GM23338 (cell line): ENCODE results near the gene TAF15. TPM values are rescaled to one million over a fixed set of nuclear protein-coding genes. Genes with fewer than 3 reads are reported as not detected.

Experiments
- ATAC-seq: fragments of 200-7000 bp; cut with Tn5 transposase; 3 replicates; pipeline ENCODE4 v1.9.1; 2020
- DNase-seq: peaks from one replicate; pipeline ENCODE4 v3.0.0-alpha.2; 2015; ENCODE audit warnings: low spot score
- H2AFZ ChIP-seq: fragments of 200-600 bp; sonication (generic); 2 replicates; pipeline ENCODE4 v1.8.0; 2016; ENCODE audit warnings: antibody characterized with exemption, mild to moderate bottlenecking, moderate library complexity
- H3F3A ChIP-seq: fragments of 200-600 bp; sonication (generic); replicated peaks from 2 replicates; pipeline ENCODE4 v1.8.0; 2017; ENCODE audit warnings: antibody characterized with exemption, mixed run types, low read depth
- H3K27ac ChIP-seq: fragments of 200-600 bp; sonication (generic); 2 replicates; pipeline ENCODE4 v1.6.1; 2016; ENCODE audit warnings: low read depth
- H3K27me3 ChIP-seq: fragments of 200-600 bp; sonication (generic); 2 replicates; pipeline ENCODE4 v1.8.0; 2016; ENCODE audit warnings: mild to moderate bottlenecking, mixed run types, moderate library complexity; ENCODE audit not compliant: insufficient read depth
- H3K36me3 ChIP-seq: fragments of 200-600 bp; sonication (generic); 2 replicates; pipeline ENCODE4 v1.8.0; 2016; ENCODE audit warnings: mild to moderate bottlenecking; ENCODE audit not compliant: insufficient read depth
- H3K4me1 ChIP-seq: fragments of 200-600 bp; sonication (generic); 2 replicates; pipeline ENCODE4 v1.8.0; 2016; ENCODE audit warnings: mild to moderate bottlenecking, moderate library complexity; ENCODE audit not compliant: insufficient read depth
- H3K4me2 ChIP-seq: fragments of 200-600 bp; sonication (generic); 2 replicates; pipeline ENCODE4 v1.7.1; 2017; ENCODE audit warnings: mixed run types
- H3K4me3 ChIP-seq: fragments of 200-600 bp; sonication (generic); 2 replicates; pipeline ENCODE4 v1.6.1; 2016; ENCODE audit warnings: mixed run types
- H3K79me2 ChIP-seq: fragments of 200-600 bp; sonication (generic); replicated peaks from 2 replicates; pipeline ENCODE4 v1.8.0; 2017; ENCODE audit warnings: mild to moderate bottlenecking; ENCODE audit not compliant: insufficient read depth
- H3K9me2 ChIP-seq: fragments of 200-600 bp; sonication (generic); 2 replicates; pipeline ENCODE4 v1.8.0; 2017; ENCODE audit not compliant: insufficient read depth
- H4K20me1 ChIP-seq: fragments of 200-600 bp; sonication (generic); replicated peaks from 2 replicates; pipeline ENCODE4 v1.8.0; 2017; ENCODE audit warnings: mild to moderate bottlenecking; ENCODE audit not compliant: insufficient read depth
- H3K27ac Mint-ChIP-seq: 2 replicates; pipeline ENCODE4 v1.8.0; 2020; ENCODE audit warnings: inconsistent platforms, mild to moderate bottlenecking, moderate library complexity, mixed read lengths
- H3K27me3 Mint-ChIP-seq: 3 replicates; pipeline ENCODE4 v1.8.0; 2022; ENCODE audit warnings: low read depth, mild to moderate bottlenecking, moderate library complexity, mixed read lengths, inconsistent platforms; ENCODE audit not compliant: insufficient read depth, poor library complexity
- H3K36me3 Mint-ChIP-seq: 3 replicates; pipeline ENCODE4 v1.8.0; 2021; ENCODE audit warnings: low read depth, mild to moderate bottlenecking, inconsistent platforms, moderate library complexity, mixed read lengths
- H3K4me1 Mint-ChIP-seq: 3 replicates; pipeline ENCODE4 v1.8.0; 2020; ENCODE audit warnings: mild to moderate bottlenecking, inconsistent platforms, mixed read lengths
- H3K4me3 Mint-ChIP-seq: 3 replicates; pipeline ENCODE4 v1.8.0; 2021; ENCODE audit warnings: moderate library complexity, mild to moderate bottlenecking, inconsistent platforms, mixed read lengths
- H3K9me3 Mint-ChIP-seq: 3 replicates; pipeline ENCODE4 v1.8.0; 2020; ENCODE audit warnings: moderate library complexity, mild to moderate bottlenecking, inconsistent platforms, mixed read lengths
- CREB1 ChIP-seq: fragments of 250-450 bp; sonication (Bioruptor Pico); IDR thresholded peaks from 2 replicates; pipeline ENCODE4 v1.5.0; 2020; ENCODE audit warnings: low read depth, mild to moderate bottlenecking, moderate library complexity
- EZH2 ChIP-seq: fragments of 200-600 bp; sonication (generic); IDR thresholded peaks from one replicate; pipeline ENCODE4 v1.8.0; 2017; ENCODE audit warnings: antibody characterized with exemption, mild to moderate bottlenecking, low read depth; ENCODE audit not compliant: unreplicated experiment
- EZH2phosphoT487 ChIP-seq: fragments of 200-600 bp; sonication (generic); IDR thresholded peaks from one replicate; pipeline ENCODE4 v1.8.1; 2018; ENCODE audit warnings: antibody characterized with exemption; ENCODE audit not compliant: unreplicated experiment
- JUNB ChIP-seq: IDR thresholded peaks from one replicate; pipeline ENCODE4 v1.6.1; 2016; ENCODE audit warnings: antibody characterized with exemption; ENCODE audit not compliant: unreplicated experiment
- NANOG ChIP-seq: IDR thresholded peaks from 2 replicates; pipeline ENCODE4 v1.6.1; 2016; ENCODE audit warnings: antibody characterized with exemption, borderline replicate concordance
- POLR2AphosphoS5 ChIP-seq: IDR thresholded peaks from 2 replicates; pipeline ENCODE4 v1.6.1; 2016; ENCODE audit warnings: antibody characterized with exemption, low read depth
- STAT1 ChIP-seq: IDR thresholded peaks from one replicate; pipeline ENCODE4 v1.6.1; 2016; ENCODE audit warnings: antibody characterized with exemption; ENCODE audit not compliant: unreplicated experiment
- ZNF114 ChIP-seq: fragments of 250-450 bp; sonication (Bioruptor Pico); IDR thresholded peaks from 2 replicates; pipeline ENCODE4 v1.5.0; 2020; ENCODE audit warnings: mild to moderate bottlenecking, moderate library complexity
- ZNF331 ChIP-seq: fragments of 250-450 bp; sonication (Bioruptor Pico); IDR thresholded peaks from 2 replicates; pipeline ENCODE4 v1.5.0; 2020; ENCODE audit warnings: low read depth, mild to moderate bottlenecking, moderate library complexity
- polyA plus RNA-seq: library from polyadenylated mRNA; unstranded; fragments of >200 nt; fragmentation: Nextera tagmentation; extraction: Ambion mirVana; gene quantifications from 2 replicates; pipeline ENCODE4 v1.2.1, GENCODE V29; 2016
- total RNA-seq: library from RNA; depleted of rRNA; stranded (reverse); fragments of >200 nt; shearing (Covaris generic); gene quantifications from 2 replicates; pipeline ENCODE4 v1.2.3, GENCODE V29; 2014
- TF ChIP-seq, protein P1 (sequence below), 2 experiments: fragments of 200-600 bp in 1 of 2; sonication (generic) in 1 of 2; conservative IDR thresholded peaks; 2 replicates each; pipeline versions ENCODE4 v1.5.1 to v1.6.1; 2016 to 2017; ENCODE audit warnings: antibody characterized with exemption in 2 of 2, low read depth in 2 of 2, mild to moderate bottlenecking in 2 of 2, moderate library complexity in 1 of 2
- TF ChIP-seq, protein P2 (sequence below): fragments of 250-450 bp; sonication (Bioruptor Pico); IDR thresholded peaks from 2 replicates; pipeline ENCODE4 v1.5.0; 2020; ENCODE audit warnings: mild to moderate bottlenecking, moderate library complexity
- TF ChIP-seq, protein P3 (sequence below): IDR thresholded peaks from one replicate; pipeline ENCODE4 v1.6.1; 2018; ENCODE audit warnings: antibody characterized with exemption; ENCODE audit not compliant: unreplicated experiment
- TF ChIP-seq, protein P4 (sequence below): IDR thresholded peaks from 2 replicates; pipeline ENCODE4 v1.6.1; 2016; ENCODE audit warnings: antibody characterized with exemption

TAF15 gene
- total and polyA plus RNA-seq, 2 experiments from 2014 or later: 33.8 to 109 TPM

DNA sequence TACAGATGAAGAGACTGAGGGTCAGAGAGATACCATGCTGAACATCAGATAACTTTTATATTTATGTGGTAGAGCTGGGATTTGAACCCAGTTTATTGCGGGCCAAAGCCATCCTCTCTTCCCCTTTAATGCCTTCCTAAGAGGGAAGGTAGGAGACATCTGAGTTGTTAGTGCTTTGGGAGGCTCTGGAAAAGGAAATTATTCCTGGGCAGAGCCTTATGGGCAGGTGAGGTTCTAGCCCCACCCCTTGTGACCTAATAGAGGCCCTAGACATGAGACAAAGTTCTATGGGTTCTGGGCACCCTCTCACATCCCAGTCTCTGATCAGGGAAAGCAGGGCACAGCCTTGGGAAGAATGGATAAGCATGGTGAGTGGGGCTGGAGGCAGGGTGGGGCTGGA, 48.7 kb upstream of the TAF15 start, which contains the start of gene C17orf50:
Gene C17orf50 (plus strand): TSS at position 301 of the 400 bp plus-strand sequence. CDS start 55 bp downstream, at position 356.
- H3K4me3 Mint-ChIP-seq: no peak within 1 kb of the TSS
- no peaks in the 10 kb centered on the region for H3K36me3 ChIP-seq
- H3K27me3 Mint-ChIP-seq: peaks cover 5% of the 10 kb centered on the region
- peaks cover 11% of the 10 kb centered on the region for H3K4me1 Mint-ChIP-seq
- H3K27ac Mint-ChIP-seq: no peak within 1 kb of the TSS
- no peak for DNase-seq
- no peak within 1 kb of the TSS for H3K27ac ChIP-seq
- H3K4me2 ChIP-seq: no peak within 1 kb of the TSS
- no peaks in the 10 kb centered on the region; the same call in 1 of the 3 replicates for H3K9me3 Mint-ChIP-seq
- H3K9me2 ChIP-seq: no peaks in the 10 kb centered on the region
- no peak for ATAC-seq
- no peaks in the 10 kb centered on the region for H3K27me3 ChIP-seq
- no peaks in the 10 kb centered on the region for H3K36me3 Mint-ChIP-seq
- no peak within 1 kb of the TSS for H2AFZ ChIP-seq
- no peaks in the 10 kb centered on the region for H3K79me2 ChIP-seq
- H3K4me1 ChIP-seq: peaks cover 6% of the 10 kb centered on the region; the same call in 1 of the 2 replicates
- TF ChIP-seq JUNB (no peak), ZNF331 (CRISPR knock-in tag) (no peak), ZNF114 (CRISPR knock-in tag) (no peak), EZH2 (no peak), STAT1 (no peak), POLR2AphosphoS5 (no peak), EZH2phosphoT487 (no peak), CREB1 (CRISPR knock-in tag) (no peak), NANOG (no peak)
- TF ChIP-seq, protein P1, sequence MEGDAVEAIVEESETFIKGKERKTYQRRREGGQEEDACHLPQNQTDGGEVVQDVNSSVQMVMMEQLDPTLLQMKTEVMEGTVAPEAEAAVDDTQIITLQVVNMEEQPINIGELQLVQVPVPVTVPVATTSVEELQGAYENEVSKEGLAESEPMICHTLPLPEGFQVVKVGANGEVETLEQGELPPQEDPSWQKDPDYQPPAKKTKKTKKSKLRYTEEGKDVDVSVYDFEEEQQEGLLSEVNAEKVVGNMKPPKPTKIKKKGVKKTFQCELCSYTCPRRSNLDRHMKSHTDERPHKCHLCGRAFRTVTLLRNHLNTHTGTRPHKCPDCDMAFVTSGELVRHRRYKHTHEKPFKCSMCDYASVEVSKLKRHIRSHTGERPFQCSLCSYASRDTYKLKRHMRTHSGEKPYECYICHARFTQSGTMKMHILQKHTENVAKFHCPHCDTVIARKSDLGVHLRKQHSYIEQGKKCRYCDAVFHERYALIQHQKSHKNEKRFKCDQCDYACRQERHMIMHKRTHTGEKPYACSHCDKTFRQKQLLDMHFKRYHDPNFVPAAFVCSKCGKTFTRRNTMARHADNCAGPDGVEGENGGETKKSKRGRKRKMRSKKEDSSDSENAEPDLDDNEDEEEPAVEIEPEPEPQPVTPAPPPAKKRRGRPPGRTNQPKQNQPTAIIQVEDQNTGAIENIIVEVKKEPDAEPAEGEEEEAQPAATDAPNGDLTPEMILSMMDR (conservative IDR thresholded peaks at IDR 0.05; ENCODE audit: low read depth in 2 of 2): no peak
- TF ChIP-seq, protein P2, sequence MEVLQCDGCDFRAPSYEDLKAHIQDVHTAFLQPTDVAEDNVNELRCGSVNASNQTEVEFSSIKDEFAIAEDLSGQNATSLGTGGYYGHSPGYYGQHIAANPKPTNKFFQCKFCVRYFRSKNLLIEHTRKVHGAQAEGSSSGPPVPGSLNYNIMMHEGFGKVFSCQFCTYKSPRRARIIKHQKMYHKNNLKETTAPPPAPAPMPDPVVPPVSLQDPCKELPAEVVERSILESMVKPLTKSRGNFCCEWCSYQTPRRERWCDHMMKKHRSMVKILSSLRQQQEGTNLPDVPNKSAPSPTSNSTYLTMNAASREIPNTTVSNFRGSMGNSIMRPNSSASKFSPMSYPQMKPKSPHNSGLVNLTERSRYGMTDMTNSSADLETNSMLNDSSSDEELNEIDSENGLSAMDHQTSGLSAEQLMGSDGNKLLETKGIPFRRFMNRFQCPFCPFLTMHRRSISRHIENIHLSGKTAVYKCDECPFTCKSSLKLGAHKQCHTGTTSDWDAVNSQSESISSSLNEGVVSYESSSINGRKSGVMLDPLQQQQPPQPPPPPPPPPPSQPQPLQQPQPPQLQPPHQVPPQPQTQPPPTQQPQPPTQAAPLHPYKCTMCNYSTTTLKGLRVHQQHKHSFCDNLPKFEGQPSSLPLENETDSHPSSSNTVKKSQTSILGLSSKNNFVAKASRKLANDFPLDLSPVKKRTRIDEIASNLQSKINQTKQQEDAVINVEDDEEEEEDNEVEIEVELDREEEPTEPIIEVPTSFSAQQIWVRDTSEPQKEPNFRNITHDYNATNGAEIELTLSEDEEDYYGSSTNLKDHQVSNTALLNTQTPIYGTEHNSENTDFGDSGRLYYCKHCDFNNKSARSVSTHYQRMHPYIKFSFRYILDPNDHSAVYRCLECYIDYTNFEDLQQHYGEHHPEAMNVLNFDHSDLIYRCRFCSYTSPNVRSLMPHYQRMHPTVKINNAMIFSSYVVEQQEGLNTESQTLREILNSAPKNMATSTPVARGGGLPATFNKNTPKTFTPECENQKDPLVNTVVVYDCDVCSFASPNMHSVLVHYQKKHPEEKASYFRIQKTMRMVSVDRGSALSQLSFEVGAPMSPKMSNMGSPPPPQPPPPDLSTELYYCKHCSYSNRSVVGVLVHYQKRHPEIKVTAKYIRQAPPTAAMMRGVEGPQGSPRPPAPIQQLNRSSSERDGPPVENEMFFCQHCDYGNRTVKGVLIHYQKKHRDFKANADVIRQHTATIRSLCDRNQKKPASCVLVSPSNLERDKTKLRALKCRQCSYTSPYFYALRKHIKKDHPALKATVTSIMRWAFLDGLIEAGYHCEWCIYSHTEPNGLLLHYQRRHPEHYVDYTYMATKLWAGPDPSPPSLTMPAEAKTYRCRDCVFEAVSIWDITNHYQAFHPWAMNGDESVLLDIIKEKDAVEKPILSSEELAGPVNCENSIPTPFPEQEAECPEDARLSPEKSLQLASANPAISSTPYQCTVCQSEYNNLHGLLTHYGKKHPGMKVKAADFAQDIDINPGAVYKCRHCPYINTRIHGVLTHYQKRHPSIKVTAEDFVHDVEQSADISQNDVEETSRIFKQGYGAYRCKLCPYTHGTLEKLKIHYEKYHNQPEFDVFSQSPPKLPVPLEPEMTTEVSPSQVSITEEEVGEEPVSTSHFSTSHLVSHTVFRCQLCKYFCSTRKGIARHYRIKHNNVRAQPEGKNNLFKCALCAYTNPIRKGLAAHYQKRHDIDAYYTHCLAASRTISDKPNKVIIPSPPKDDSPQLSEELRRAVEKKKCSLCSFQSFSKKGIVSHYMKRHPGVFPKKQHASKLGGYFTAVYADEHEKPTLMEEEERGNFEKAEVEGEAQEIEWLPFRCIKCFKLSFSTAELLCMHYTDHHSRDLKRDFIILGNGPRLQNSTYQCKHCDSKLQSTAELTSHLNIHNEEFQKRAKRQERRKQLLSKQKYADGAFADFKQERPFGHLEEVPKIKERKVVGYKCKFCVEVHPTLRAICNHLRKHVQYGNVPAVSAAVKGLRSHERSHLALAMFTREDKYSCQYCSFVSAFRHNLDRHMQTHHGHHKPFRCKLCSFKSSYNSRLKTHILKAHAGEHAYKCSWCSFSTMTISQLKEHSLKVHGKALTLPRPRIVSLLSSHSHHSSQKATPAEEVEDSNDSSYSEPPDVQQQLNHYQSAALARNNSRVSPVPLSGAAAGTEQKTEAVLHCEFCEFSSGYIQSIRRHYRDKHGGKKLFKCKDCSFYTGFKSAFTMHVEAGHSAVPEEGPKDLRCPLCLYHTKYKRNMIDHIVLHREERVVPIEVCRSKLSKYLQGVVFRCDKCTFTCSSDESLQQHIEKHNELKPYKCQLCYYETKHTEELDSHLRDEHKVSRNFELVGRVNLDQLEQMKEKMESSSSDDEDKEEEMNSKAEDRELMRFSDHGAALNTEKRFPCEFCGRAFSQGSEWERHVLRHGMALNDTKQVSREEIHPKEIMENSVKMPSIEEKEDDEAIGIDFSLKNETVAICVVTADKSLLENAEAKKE: no peak
- TF ChIP-seq, protein P3, sequence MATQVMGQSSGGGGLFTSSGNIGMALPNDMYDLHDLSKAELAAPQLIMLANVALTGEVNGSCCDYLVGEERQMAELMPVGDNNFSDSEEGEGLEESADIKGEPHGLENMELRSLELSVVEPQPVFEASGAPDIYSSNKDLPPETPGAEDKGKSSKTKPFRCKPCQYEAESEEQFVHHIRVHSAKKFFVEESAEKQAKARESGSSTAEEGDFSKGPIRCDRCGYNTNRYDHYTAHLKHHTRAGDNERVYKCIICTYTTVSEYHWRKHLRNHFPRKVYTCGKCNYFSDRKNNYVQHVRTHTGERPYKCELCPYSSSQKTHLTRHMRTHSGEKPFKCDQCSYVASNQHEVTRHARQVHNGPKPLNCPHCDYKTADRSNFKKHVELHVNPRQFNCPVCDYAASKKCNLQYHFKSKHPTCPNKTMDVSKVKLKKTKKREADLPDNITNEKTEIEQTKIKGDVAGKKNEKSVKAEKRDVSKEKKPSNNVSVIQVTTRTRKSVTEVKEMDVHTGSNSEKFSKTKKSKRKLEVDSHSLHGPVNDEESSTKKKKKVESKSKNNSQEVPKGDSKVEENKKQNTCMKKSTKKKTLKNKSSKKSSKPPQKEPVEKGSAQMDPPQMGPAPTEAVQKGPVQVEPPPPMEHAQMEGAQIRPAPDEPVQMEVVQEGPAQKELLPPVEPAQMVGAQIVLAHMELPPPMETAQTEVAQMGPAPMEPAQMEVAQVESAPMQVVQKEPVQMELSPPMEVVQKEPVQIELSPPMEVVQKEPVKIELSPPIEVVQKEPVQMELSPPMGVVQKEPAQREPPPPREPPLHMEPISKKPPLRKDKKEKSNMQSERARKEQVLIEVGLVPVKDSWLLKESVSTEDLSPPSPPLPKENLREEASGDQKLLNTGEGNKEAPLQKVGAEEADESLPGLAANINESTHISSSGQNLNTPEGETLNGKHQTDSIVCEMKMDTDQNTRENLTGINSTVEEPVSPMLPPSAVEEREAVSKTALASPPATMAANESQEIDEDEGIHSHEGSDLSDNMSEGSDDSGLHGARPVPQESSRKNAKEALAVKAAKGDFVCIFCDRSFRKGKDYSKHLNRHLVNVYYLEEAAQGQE: no peak
- TF ChIP-seq, protein P4, sequence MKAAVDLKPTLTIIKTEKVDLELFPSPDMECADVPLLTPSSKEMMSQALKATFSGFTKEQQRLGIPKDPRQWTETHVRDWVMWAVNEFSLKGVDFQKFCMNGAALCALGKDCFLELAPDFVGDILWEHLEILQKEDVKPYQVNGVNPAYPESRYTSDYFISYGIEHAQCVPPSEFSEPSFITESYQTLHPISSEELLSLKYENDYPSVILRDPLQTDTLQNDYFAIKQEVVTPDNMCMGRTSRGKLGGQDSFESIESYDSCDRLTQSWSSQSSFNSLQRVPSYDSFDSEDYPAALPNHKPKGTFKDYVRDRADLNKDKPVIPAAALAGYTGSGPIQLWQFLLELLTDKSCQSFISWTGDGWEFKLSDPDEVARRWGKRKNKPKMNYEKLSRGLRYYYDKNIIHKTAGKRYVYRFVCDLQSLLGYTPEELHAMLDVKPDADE: no peak
- peaks cover 4% of the 10 kb centered on the region; the same call in 1 of the 2 replicates for H3F3A ChIP-seq
- no peak within 1 kb of the TSS for H3K4me3 ChIP-seq
- H4K20me1 ChIP-seq: no peaks in the 10 kb centered on the region
